GM12878 (cell line): ENCODE results near the gene ABCD3. TPM values are rescaled to one million over a fixed set of nuclear protein-coding genes. Genes with fewer than 3 reads are reported as not detected.
A peak's percentile ranks its signal among the peaks of the same experiment; 100 is the strongest.

Experiments used
- ATAC-seq: fragments of 200-7000 bp; cut with Tn5 transposase; 3 replicates; pipeline ENCODE4 v1.9.1; 2020; ENCODE audit warnings: mild to moderate bottlenecking, moderate library complexity
- BruUV-seq: library from RNA; stranded (reverse); fragments of 400-500 nt; replicated peaks from 2 replicates; lab custom pipeline; 2021; lab: Mats Ljungman, UMichigan
- CTCF ChIA-PET: fragments of 300-600 bp; sonication (Branson Sonifier 250); formaldehyde crosslinking; extraction: SDS; loops from one replicate; lab custom pipeline; 2021; ENCODE audit warnings: inconsistent platforms; lab: Yijun Ruan, JAX
- POLR2A ChIA-PET: fragments of 350-600 bp; formaldehyde crosslinking; extraction: SDS; loops from one replicate; lab custom pipeline; 2021; ENCODE audit warnings: inconsistent platforms; lab: Charles Lee
- RAD21 ChIA-PET: fragments of 300-600 bp; sonication (Branson Sonifier 250); formaldehyde crosslinking; loops from one replicate; lab custom pipeline; 2023; ENCODE audit warnings: antibody characterized with exemption; ENCODE audit not compliant: unreplicated experiment; lab: Charles Lee
- SMC1A ChIA-PET: fragments of 300-600 bp; sonication (Branson Sonifier 250); formaldehyde crosslinking; loops from one replicate; lab custom pipeline; 2023; ENCODE audit not compliant: unreplicated experiment, uncharacterized antibody; lab: Charles Lee
- DNase-seq: peaks from one replicate; pipeline ENCODE4 v3.0.0-alpha.2; 2011; ENCODE audit warnings: low read depth, low spot score
- FAIRE-seq: peaks from 3 replicates; lab custom pipeline; 2011; peaks lifted over from hg19 to GRCh38; lab: Jason Lieb, UNC
- H2AFZ ChIP-seq: 2 replicates; pipeline ENCODE4 v1.6.0; 2011; ENCODE audit warnings: low read depth, low read length, control low read depth; ENCODE audit not compliant: control insufficient read depth
- H3K27ac ChIP-seq: 2 replicates; pipeline ENCODE4 v1.5.1; 2011; ENCODE audit warnings: control low read depth; ENCODE audit not compliant: control insufficient read depth, insufficient read depth
- H3K27me3 ChIP-seq, 2 experiments: replicated peaks in 1 of 2; 2 replicates each; pipeline versions ENCODE4 v1.6.0 to v1.6.1; 2011; ENCODE audit warnings: low read length in 1 of 2; ENCODE audit not compliant: control insufficient read depth in 2 of 2, insufficient read depth in 2 of 2
- H3K36me3 ChIP-seq, 2 experiments: 2 replicates each; pipeline ENCODE4 v1.5.1; 2011; ENCODE audit warnings: low read length in 1 of 2; ENCODE audit not compliant: control insufficient read depth in 2 of 2, insufficient read depth in 2 of 2
- H3K4me1 ChIP-seq: 2 replicates; pipeline ENCODE4 v1.6.1; 2011; ENCODE audit warnings: mild to moderate bottlenecking, low read length, moderate library complexity, mixed read lengths; ENCODE audit not compliant: control insufficient read depth, insufficient read depth
- H3K4me2 ChIP-seq: 2 replicates; pipeline ENCODE4 v1.6.0; 2011; ENCODE audit warnings: control low read depth; ENCODE audit not compliant: control insufficient read depth, insufficient read depth
- H3K4me3 ChIP-seq: fragments of 200-600 bp; sonication (generic); 2 replicates; pipeline ENCODE4 v1.5.1; 2016
- H3K79me2 ChIP-seq: 2 replicates; pipeline ENCODE4 v1.6.0; 2011; ENCODE audit warnings: low read length; ENCODE audit not compliant: control insufficient read depth, insufficient read depth
- H3K9ac ChIP-seq: 2 replicates; pipeline ENCODE4 v1.8.0; 2011; ENCODE audit warnings: low read length, control low read depth, mixed read lengths; ENCODE audit not compliant: control insufficient read depth, insufficient read depth
- H3K9me3 ChIP-seq: replicated peaks from 3 replicates; pipeline ENCODE4 v1.5.1; 2011; ENCODE audit warnings: mild to moderate bottlenecking, low read length; ENCODE audit not compliant: control insufficient read depth, insufficient read depth
- H4K20me1 ChIP-seq: 2 replicates; pipeline ENCODE4 v1.6.0; 2011; ENCODE audit not compliant: control insufficient read depth, insufficient read depth
- EGR1 ChIP-seq, 2 experiments: IDR thresholded peaks; 1 replicate in 1 of 2; 2 replicates in 1 of 2; pipeline ENCODE4 v1.6.1; 2011 to 2012; ENCODE audit warnings: low read depth in 2 of 2, low read length in 2 of 2, borderline replicate concordance in 1 of 2, mild to moderate bottlenecking in 1 of 2, moderate library complexity in 1 of 2
- FOS ChIP-seq: IDR thresholded peaks from 3 replicates; pipeline ENCODE4 v1.6.1; 2011; ENCODE audit warnings: borderline replicate concordance; ENCODE audit not compliant: insufficient read length; ENCODE audit errors: extremely low read depth
- IKZF1 ChIP-seq: fragments of 450-650 bp; conservative IDR thresholded peaks from 2 replicates; pipeline ENCODE4 v1.6.1; 2017; ENCODE audit warnings: antibody characterized with exemption, mild to moderate bottlenecking
- IKZF2 ChIP-seq, 2 experiments: fragments of 450-650 bp; IDR thresholded peaks; 2 replicates each; pipeline ENCODE4 v1.6.1; 2017; ENCODE audit warnings: mild to moderate bottlenecking in 2 of 2, moderate library complexity in 2 of 2
- MEF2B ChIP-seq: fragments of 450-650 bp; IDR thresholded peaks from 2 replicates; pipeline ENCODE4 v1.6.1; 2018; ENCODE audit warnings: mild to moderate bottlenecking, moderate library complexity; ENCODE audit not compliant: partially characterized antibody, poor library complexity, severe bottlenecking
- MXI1 ChIP-seq: fragments of 150-350 bp; IDR thresholded peaks from 2 replicates; pipeline ENCODE4 v1.6.1; 2011; ENCODE audit warnings: low read depth, mild to moderate bottlenecking, inconsistent platforms, low read length, improper control_type of control experiment
- NR2F1 ChIP-seq: fragments of 450-650 bp; conservative IDR thresholded peaks from 2 replicates; pipeline ENCODE4 v1.6.1; 2017; ENCODE audit warnings: mild to moderate bottlenecking
- NRF1 ChIP-seq: conservative IDR thresholded peaks from 2 replicates; pipeline ENCODE4 v1.6.1; 2011; ENCODE audit warnings: mild to moderate bottlenecking, low read depth, low read length, improper control_type of control experiment
- PKNOX1 ChIP-seq: fragments of 450-650 bp; IDR thresholded peaks from 2 replicates; pipeline ENCODE4 v1.6.1; 2016; ENCODE audit warnings: mild to moderate bottlenecking
- RCOR1 ChIP-seq: conservative IDR thresholded peaks from 2 replicates; pipeline ENCODE4 v1.6.1; 2012; ENCODE audit warnings: low read depth, low read length, improper control_type of control experiment
- SMC3 ChIP-seq: IDR thresholded peaks from 2 replicates; pipeline ENCODE4 v1.6.1; 2011; ENCODE audit warnings: low read length, improper control_type of control experiment, borderline replicate concordance
- SP1 ChIP-seq: IDR thresholded peaks from one replicate; pipeline ENCODE4 v1.6.1; 2011; ENCODE audit warnings: low read depth, low read length
- ZBTB11 ChIP-seq: fragments of 450-650 bp; formaldehyde crosslinking; IDR thresholded peaks from 2 replicates; pipeline ENCODE4 v1.5.0; 2022; ENCODE audit warnings: mild to moderate bottlenecking, missing genetic modification characterization
- WGBS: methylation state at CpG from one replicate; pipeline ENCODE4 v1.1.6; 2016; ENCODE audit warnings: low lambda C conversion rate; ENCODE audit not compliant: insufficient replicate concordance, insufficient coverage; ENCODE audit errors: missing lambda C conversion rate; 5-methylcytosine and 5-hydroxymethylcytosine counted together
- in situ Hi-C: fragments of 300-500 bp; cut with MboI; formaldehyde crosslinking; loops from 9 replicates; pipeline ENCODE4 v1.14.3; 2018; ENCODE audit warnings: mixed read lengths
- intact Hi-C: fragments of 100-400 bp; cut with micrococcal nuclease; formaldehyde crosslinking; loops from one replicate; pipeline ENCODE4 v1.14.2; 2022; ENCODE audit not compliant: unreplicated experiment
- polyA plus RNA-seq, 11 experiments: library from polyadenylated mRNA; depleted of rRNA in 4 of 11; unstranded in 6 of 11; stranded (reverse) in 5 of 11; fragments of >200 nt; fragmentation: Nextera tagmentation in 4 of 11; fragmentation: Illumina TruSeq in 1 of 11; extraction: Ambion mirVana in 4 of 11; extraction: Trizol in 1 of 11; gene quantifications; 1 replicate in 1 of 11; 2 replicates in 10 of 11; pipeline versions ENCODE4 v1.2.1 to v1.2.3, GENCODE V29; 2011 to 2016; ENCODE audit warnings: inconsistent platforms in 2 of 11, missing spikeins in 2 of 11, low read depth in 1 of 11
- total RNA-seq, 4 experiments: library from RNA; depleted of rRNA in 3 of 4; stranded (reverse); fragments of >200 nt in 3 of 4; fragmentation: Illumina TruSeq in 1 of 4; extraction: Trizol in 1 of 4; gene quantifications; 2 replicates each; pipeline versions ENCODE4 v1.2.1 to v1.2.3, GENCODE V29; 2013 to 2021

Gene ABCD3
- total and polyA plus RNA-seq, 10 of the 15 experiments (the other 5 are each of a cell fraction or from before 2014, with no cell fraction given): 15.1 to 40.2 (median 24.1) TPM

- no peak for TF ChIP-seq MXI1
Observed at GRCh38 chr1:94552071-94552586, 133.9 kb downstream of the ABCD3 start (continued).

GRCh38 chr1:94553323-94553730, 135.1 kb downstream of the ABCD3 start:
- no peak overlapping the region for H3K9ac ChIP-seq
- in situ Hi-C loops: no loop called here
- DNase-seq (no peak), ATAC-seq (peak; percentile 20; the same call in 1 of the 3 replicates), FAIRE-seq (no peak)
- no TSS peak for BruUV-seq
- H4K20me1 ChIP-seq: peaks cover 2% of the 10 kb centered on the region; the same call in 1 of the 2 replicates
- peaks cover 0 to 3% of the 10 kb centered on the region in 2 experiments; a peak in 2 of 4 replicates for H3K27me3 ChIP-seq
- H3K4me3 ChIP-seq: no peak overlapping the region
- no peak for TF ChIP-seq SMC3
- TF ChIP-seq NRF1: no peak
- TF ChIP-seq FOS: no peak
- TF ChIP-seq ZBTB11 (CRISPR knock-in tag): no peak
- TF ChIP-seq MEF2B: peak; percentile 24
- 0 out of 2 replicates have a peak, but pooled peaks have one; percentile 17 for TF ChIP-seq NR2F1
- TF ChIP-seq IKZF1: peak; percentile 58
- TF ChIP-seq IKZF2 (IDR thresholded peaks at IDR 0.05): peak; percentile 16 to 22; a peak in 2 of 4 replicates
- TF ChIP-seq MXI1: no peak
- TF ChIP-seq PKNOX1: no peak
- TF ChIP-seq SP1: no peak
- no peak for TF ChIP-seq RCOR1
- TF ChIP-seq EGR1 (IDR thresholded peaks at IDR 0.05; ENCODE audit: borderline replicate concordance in 1 of 2, low read depth in 2 of 2, low read length in 2 of 2): 0 out of 3 replicates have a peak, but pooled peaks of 1 of the 2 experiments have one; percentile 7
- intact Hi-C loops: no loop called here
- CTCF ChIA-PET: interaction anchor here (1.2 kb wide), 1 partner anchor 11 kb away, joined by 3 read pairs; the partner anchor contains the start of gene F3
- H3K4me2 ChIP-seq: no peak overlapping the region
- H3K79me2 ChIP-seq: no peaks in the 10 kb centered on the region
- H3K36me3 ChIP-seq: no peaks in the 10 kb centered on the region
- POLR2A ChIA-PET: no interaction called here
- SMC1A ChIA-PET: interaction anchor here (1.5 kb wide), 1 partner anchor 8 kb away, joined by 3 read pairs; no protein-coding TSS in a partner anchor
- WGBS: 7% methylated on average over 5 of the region's 5 CpGs
- H3K27ac ChIP-seq: no peak overlapping the region
- no peaks in the 10 kb centered on the region for H3K4me1 ChIP-seq
- H3K9me3 ChIP-seq: no peaks in the 10 kb centered on the region
- H2AFZ ChIP-seq: no peak overlapping the region
- RAD21 ChIA-PET: no interaction called here
